Spleen (tissue), 7 donors: ENCODE data around the gene POLR3GL.

ENCODE experiments used
- CTCF ChIP-seq, 11 experiments: fragments of 200-600 bp in 7 of 11; fragments of 450-650 bp in 4 of 11; sonication (generic) in 4 of 11; IDR thresholded peaks in 8 of 11; conservative IDR thresholded peaks in 3 of 11; 1 replicate in 7 of 11; 2 replicates in 4 of 11; pipeline versions ENCODE4 v1.4.0 to v1.8.0; 2016 to 2021; ENCODE audit warnings: antibody characterized with exemption in 11 of 11, inconsistent platforms in 4 of 11, mild to moderate bottlenecking in 1 of 11
- POLR2A ChIP-seq, 3 donors: fragments of 450-650 bp; IDR thresholded peaks; one replicate each; pipeline ENCODE4 v1.5.1; 2017; ENCODE audit warnings: antibody characterized with exemption in 3 of 3, mild to moderate bottlenecking in 1 of 3
- POLR2AphosphoS5 ChIP-seq, 3 donors: sonication (generic); formaldehyde crosslinking; IDR thresholded peaks; one replicate each; pipeline ENCODE4 v1.5.1; 2017; ENCODE audit warnings: antibody characterized with exemption in 3 of 3
- donor health status: DM: no; HTN: no; CAD: no; lungs with moderate emphysema.
- donor health status: DM: no; HTN: no; CAD: no.
- donor health status: DM: no; HTN: no; CAD: no.

DNA sequence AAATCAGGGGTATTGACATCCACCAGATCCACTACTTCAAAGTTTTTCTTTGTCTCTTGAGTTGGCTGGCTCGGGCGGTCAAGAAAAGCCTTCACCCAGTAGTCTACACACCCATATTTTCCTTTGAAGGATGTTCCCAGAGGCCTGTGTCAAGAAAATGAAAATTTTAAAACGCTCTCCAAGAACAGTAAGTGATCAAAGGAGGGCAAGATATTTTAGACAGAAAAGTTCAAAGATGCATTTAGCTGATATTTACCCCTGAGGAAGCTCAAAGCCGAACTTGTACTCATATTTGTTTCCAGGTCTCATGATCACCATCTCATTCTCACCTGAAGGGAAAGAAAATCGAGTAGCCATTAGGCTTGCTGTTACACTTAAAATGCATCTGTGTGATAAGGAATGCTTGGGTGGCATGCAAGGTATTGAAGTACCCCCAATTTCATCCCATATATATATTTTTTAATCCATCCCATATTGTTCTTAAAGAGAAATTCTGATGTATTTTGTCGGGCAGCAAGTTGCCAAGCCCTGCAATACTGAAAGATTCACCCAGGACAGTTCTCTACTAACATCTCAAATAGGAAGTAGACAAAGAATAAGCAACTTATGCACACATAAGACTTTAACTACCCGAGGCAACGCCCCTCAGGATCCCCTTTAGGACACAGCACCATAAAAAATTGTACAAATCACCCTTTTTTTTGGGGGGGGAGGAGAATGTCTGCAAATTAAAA lies 30.8 kb downstream of the POLR3GL start:
- peak in 1 of 3 donors; percentile 74 for TF ChIP-seq POLR2AphosphoS5 (IDR thresholded peaks at IDR 0.05)
- TF ChIP-seq POLR2A (IDR thresholded peaks at IDR 0.05) = no peak
- TF ChIP-seq CTCF (IDR thresholded peaks at IDR 0.05 in 8 of 11, conservative IDR thresholded peaks at IDR 0.05 in 3 of 11) = no peak
